ENCODE results near the gene CFDP1.

Gene CFDP1

DNA sequence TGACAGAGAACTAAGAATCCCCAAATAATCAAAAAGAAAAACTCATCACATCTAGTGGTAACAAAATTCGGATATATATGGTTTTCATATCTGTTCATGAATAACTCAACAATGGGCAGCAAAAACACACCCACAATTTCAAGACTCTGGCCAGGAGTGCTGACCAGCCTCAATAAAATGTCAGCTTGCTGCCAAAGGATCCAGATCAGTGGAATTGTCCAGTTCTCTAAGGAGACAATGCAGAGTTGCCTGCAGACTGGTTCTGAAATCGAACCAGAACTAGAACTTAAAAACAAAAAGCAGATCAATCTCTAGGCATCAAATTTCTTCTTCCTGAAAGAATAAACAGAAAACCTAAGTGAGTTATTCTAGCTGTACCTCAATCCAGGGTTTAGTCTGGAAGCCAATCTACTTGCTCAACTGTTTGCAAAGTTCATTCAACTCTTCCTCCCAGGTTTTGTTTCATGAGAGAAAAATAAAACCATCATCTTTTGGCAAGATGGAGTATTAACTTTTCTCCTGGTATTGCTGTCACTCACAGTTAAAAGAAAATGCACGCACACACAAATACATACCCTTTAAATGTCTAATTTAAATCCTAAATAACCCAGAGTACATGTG, 61.0 kb downstream of the CFDP1 start:
- no peak for DNase-seq (ENCODE audit: low read depth)

- DNase-seq (ENCODE audit: low read depth): no peak
These were observed 62.1 kb downstream of the CFDP1 start for GRCh38 chr16:75371171-75371570.

DNA sequence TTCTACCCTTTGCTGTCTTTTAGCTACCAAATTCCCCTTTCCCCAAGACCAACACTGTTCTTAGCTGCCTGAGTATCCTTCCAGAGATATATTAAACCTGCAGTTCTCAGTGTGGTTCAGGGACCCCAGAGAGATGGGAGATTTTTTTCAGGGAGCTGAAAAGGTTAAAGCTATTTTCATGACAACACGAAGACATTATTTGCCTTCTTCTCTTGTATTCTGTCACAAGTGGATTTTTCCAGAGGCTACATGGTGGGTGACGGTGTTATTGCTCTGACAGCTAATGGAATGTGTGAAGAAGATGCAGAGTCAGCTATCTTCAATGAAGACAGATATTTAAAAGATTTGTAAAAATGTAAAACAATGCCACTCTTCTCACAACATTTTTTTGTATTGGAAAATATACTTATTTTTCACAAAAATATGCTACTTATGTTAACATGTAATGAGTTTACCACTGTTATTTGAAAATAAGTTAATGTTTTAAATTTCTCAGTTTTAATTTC, 69.0 kb downstream of the CFDP1 start:
- DNase-seq (ENCODE audit: low read depth): no peak

GRCh38 chr16:75362846-75363245, 70.5 kb downstream of the CFDP1 start:
- no peak for DNase-seq (ENCODE audit: low read depth)

DNA sequence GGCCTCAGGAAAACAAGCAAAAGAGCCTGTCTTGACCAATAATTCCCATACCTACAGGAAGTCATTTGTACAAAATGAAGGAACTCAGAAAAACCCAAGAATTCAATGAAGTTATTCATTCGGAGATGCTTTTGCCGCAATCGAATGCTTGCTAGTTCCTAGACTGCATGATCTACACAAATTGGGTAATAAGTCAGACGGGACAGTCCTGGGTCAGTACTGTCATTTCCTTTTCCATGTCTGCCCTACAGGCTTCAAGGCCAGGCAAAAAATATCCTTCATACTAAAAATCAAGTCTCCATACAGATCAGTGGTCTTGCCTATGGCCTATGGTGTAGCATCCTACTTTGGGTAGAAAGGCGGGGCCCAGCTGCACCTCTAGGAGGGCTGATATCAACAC, 71.4 kb downstream of the CFDP1 start:
- DNase-seq (ENCODE audit: low read depth): no peak

DNA sequence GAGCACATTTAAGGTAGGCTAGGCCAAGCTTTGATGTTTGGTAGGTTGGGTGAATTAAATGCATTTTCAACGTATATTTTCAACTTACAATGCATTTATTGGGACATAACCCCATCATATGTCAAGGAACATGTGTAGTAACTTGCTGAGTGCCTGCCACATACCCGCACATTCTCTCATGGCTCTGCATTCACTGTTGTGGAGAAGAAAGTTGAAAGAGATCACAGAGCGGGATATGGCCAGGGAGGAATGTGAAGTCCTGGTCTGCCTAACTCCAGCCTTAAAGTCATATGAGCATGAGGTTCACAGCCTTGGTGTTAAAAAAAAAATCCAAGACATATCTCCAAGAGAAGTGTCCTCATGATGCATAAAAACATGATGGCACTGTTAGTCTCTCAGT, 79.1 kb downstream of the CFDP1 start:
- no peak for DNase-seq (ENCODE audit: low read depth)

GRCh38 chr16:75351183-75351582, 82.1 kb downstream of the CFDP1 start:
- DNase-seq (ENCODE audit: low read depth): no peak

- DNase-seq (ENCODE audit: low read depth): no peak
These were observed 87.6 kb downstream of the CFDP1 start for GRCh38 chr16:75345711-75346110.

GRCh38 chr16:75343941-75344340, 89.4 kb downstream of the CFDP1 start:
- DNase-seq (ENCODE audit: low read depth): no peak

DNA sequence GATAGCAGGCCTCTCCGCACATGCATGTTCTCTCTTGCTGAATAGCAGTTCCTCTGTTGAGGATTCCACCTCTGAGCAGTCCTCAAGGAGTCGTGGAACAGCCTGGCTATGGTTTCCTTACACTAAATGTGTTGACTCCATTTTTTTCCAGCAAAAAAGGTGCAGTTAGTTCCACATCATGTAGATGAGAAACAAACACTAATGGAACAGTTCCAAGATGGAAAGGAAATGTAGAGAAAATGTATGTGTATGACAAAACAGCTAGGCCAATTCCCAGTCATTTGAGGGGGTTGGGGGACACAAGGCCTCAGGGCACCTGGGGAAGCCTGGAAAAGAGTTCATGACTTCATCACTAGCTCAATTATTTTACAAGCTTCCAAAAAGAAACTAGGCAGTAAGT, 90.0 kb downstream of the CFDP1 start:
- DNase-seq (ENCODE audit: low read depth): no peak

- DNase-seq (ENCODE audit: low read depth): no peak
These were observed 90.9 kb downstream of the CFDP1 start for GRCh38 chr16:75342308-75342811.

GRCh38 chr16:75341564-75342307, 91.6 kb downstream of the CFDP1 start:
- DNase-seq (ENCODE audit: low read depth): no peak

DNA sequence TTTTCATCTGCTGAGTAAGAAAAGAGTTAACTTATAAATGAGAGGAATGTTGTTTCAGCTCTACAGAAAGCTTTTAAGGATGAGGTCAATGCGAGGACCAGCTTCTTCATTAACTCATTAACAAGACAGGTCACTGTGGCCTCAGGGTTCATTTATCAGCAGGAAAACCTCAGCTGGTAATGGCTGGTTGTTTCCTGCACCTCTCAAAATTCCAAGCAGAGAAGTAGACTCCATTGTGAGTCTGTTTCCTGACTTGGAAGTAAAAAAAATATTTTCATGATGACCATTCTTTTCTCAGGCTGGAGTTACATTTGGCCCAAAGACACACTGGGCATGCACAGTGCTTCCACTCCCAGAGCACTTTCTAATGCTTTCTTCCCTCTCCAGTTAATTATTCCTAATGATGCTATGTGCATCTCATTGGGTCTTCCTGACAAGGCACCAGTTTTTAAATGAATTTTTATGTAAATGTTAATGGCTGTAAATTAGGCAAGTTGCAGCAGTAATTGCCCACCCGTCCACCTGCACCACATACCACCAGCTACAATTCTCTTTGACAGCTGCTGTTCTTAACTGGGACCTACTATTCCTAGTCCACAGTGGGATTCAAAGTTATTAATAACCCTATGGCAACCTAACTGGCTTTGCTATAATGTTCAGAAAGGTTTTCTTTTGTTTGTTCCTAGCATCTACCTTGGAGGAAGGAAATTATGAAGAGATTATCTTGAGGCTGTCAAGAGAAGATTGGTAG, 92.4 kb downstream of the CFDP1 start:
- DNase-seq (ENCODE audit: low read depth): no peak

DNA sequence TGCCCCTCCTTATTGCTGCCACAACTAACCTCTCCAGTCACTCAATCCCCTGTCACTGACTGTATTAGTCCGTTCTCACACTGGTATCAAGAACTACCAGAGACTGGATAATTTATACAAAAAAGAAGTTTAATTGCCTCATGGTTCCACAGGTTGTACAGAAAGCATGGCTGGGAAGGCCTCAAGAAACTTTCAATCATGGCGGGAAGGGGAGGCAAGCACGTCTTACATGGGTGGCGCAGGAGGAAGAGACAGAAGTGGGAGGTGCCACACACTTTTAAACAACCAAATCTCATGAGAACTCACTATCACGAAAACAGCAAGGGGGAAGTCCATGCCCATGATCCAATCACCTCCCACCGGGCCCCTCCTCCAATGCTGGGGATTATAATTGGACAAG, 95.9 kb downstream of the CFDP1 start:
- no peak for DNase-seq (ENCODE audit: low read depth)

GRCh38 chr16:75336521-75336920, 96.8 kb downstream of the CFDP1 start:
- no peak for DNase-seq (ENCODE audit: low read depth)

DNA sequence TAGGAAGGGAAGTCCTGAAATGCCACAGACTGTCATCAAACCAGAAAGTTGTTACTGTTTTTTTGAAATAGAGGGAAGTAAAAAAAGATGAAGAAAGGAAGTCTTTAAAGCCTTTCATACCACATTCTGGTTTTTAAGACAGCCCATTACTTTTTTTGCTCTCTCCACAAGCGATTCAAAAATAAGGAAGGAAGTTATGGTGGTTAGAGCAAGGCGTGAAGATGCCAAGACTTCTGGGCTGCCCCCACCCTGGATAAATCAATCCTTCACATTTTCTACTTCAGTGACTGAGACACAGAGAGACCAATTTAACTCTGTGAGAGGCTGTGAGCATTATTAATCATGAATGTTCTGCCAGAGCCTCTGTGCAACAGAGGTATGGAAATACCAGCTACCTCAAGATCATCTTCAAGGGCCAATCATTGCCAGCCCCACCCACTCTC, 99.6 kb downstream of the CFDP1 start:
- no peak for DNase-seq (ENCODE audit: low read depth)

GRCh38 chr16:75329943-75330342, 103.4 kb downstream of the CFDP1 start:
- DNase-seq (ENCODE audit: low read depth): no peak

GRCh38 chr16:75326333-75326732, 107.0 kb downstream of the CFDP1 start:
- DNase-seq (ENCODE audit: low read depth): no peak

GRCh38 chr16:75323933-75324332, 109.4 kb downstream of the CFDP1 start:
- no peak for DNase-seq (ENCODE audit: low read depth)

DNA sequence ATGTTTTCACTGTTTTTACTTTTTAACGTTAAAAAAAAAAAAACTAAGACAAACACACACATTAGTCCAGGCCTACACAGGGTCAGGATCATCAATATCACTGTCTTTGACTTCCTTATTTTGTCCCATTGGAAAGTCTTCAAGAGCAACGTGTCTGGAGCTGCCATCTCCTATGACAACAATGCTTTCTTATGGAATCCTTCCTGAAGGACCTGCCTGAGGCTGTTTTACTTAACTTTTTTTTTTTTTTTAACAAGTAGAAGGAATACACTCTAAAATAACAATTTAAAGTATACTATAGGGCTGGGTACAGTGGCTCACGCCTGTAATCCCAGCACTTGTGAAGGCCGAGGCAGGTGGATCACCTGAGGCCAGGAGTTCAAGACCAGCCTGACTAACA, 110.1 kb downstream of the CFDP1 start:
- no peak for DNase-seq (ENCODE audit: low read depth)

DNA sequence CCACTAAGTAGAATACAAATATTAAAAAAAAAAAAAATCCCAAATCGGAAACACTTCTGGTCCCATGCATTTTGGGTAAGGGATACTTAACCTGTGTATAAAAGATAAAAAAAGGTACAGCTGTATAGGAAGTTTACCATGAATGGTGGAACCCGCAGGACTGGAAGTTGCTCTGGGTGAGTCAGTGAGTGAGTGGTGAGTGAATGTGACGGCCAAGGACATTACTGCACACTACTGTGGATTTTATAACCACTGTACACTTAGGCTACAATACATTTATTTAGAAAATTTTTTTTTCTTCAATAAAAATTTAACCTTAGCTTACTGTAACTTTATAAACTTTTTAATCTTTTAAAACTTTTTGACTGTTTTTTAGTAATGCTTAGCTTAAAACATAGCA, 110.6 kb downstream of the CFDP1 start:
- DNase-seq (ENCODE audit: low read depth): no peak

DNA sequence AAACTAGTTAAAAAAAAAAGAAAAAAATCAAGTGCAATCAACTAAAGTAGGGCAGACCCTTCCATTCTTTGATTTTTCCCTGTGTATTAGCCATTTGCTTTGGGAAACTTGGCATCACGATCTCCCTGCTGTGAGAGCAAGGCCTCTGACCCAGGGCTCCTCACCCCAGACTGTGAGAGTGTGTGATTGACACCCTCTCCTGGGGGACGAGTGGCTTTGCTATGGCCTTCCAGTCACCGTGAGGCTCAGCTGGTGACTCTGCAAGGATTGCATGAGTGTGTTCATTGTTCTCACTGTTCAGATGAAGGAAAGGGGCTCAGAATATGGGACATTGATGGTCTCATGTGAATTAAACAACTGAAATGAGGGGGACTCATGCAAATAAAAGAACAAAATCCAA, 112.9 kb downstream of the CFDP1 start:
- no peak for DNase-seq (ENCODE audit: low read depth)
